Endothelial cell of umbilical vein (primary cell): Measurements from ENCODE around the gene DSG3. TPM values are rescaled to one million over a fixed set of nuclear protein-coding genes. Genes with fewer than 3 reads are reported as not detected.

Source experiments
- BruUV-seq: library from RNA; stranded (reverse); fragments of 400-500 nt; replicated peaks from 2 replicates; lab custom pipeline; 2021; lab: Mats Ljungman, UMichigan
- CTCF ChIA-PET: fragments of 300-600, 350-600 bp; sonication (Branson Sonifier 250); formaldehyde crosslinking; loops from one replicate; lab custom pipeline; 2021; ENCODE audit warnings: antibody characterized with exemption, inconsistent platforms; lab: Charles Lee
- POLR2A ChIA-PET: fragments of 300-600, 350-600 bp; sonication (Branson Sonifier 250); formaldehyde crosslinking; loops from one replicate; lab custom pipeline; 2021; ENCODE audit warnings: antibody characterized with exemption, inconsistent platforms; lab: Charles Lee
- DNase-seq: peaks from one replicate; pipeline ENCODE4 v3.0.0-alpha.2; 2011; ENCODE audit warnings: low read depth, low spot score
- FAIRE-seq: peaks from 2 replicates; lab custom pipeline; 2011; peaks lifted over from hg19 to GRCh38; lab: Jason Lieb, UNC
- H2AFZ ChIP-seq: 2 replicates; pipeline ENCODE4 v1.6.0; 2012; ENCODE audit warnings: low read depth, low read length, control low read depth, inconsistent platforms
- H3K27ac ChIP-seq: 2 replicates; pipeline ENCODE4 v1.5.1; 2011; ENCODE audit warnings: low read depth, mild to moderate bottlenecking, control low read depth, low read length, moderate library complexity; ENCODE audit not compliant: insufficient read depth
- H3K27me3 ChIP-seq, 2 experiments: 2 replicates each; pipeline versions ENCODE4 v1.6.0 to v1.6.1; 2011; ENCODE audit warnings: low read length in 2 of 2, mixed read lengths in 1 of 2; ENCODE audit not compliant: control insufficient read depth in 2 of 2, insufficient read depth in 2 of 2
- H3K36me3 ChIP-seq, 2 experiments: 2 replicates in 1 of 2; 3 replicates in 1 of 2; pipeline ENCODE4 v1.5.1; 2011; ENCODE audit warnings: low read length in 2 of 2, mild to moderate bottlenecking in 1 of 2, moderate library complexity in 1 of 2; ENCODE audit not compliant: control insufficient read depth in 2 of 2, insufficient read depth in 2 of 2; ENCODE audit errors: extremely low read depth in 1 of 2
- H3K4me1 ChIP-seq: 3 replicates; pipeline ENCODE4 v1.5.1; 2011; ENCODE audit warnings: mild to moderate bottlenecking, low read length; ENCODE audit not compliant: control insufficient read depth, insufficient read depth; ENCODE audit errors: extremely low read depth
- H3K4me2 ChIP-seq: 2 replicates; pipeline ENCODE4 v1.6.1; 2011; ENCODE audit warnings: low read length, control low read depth, mixed read lengths; ENCODE audit not compliant: insufficient read depth
- H3K4me3 ChIP-seq, 3 experiments: fragments of 200-600 bp in 1 of 3; sonication (generic), shearing (Covaris generic) in 1 of 3; replicated peaks in 1 of 3; 2 replicates each; pipeline ENCODE4 v1.5.1; 2011 to 2016; ENCODE audit warnings: control low read depth in 3 of 3, low read length in 3 of 3, mild to moderate bottlenecking in 2 of 3, inconsistent platforms in 1 of 3, low read depth in 1 of 3, moderate library complexity in 1 of 3; ENCODE audit not compliant: insufficient read depth in 1 of 3
- H3K79me2 ChIP-seq: 2 replicates; pipeline ENCODE4 v1.6.0; 2012; ENCODE audit warnings: low read length, inconsistent platforms; ENCODE audit not compliant: control insufficient read depth, insufficient read depth
- H3K9ac ChIP-seq: replicated peaks from 2 replicates; pipeline ENCODE3; 2011; ENCODE audit warnings: low read length, control low read depth; ENCODE audit not compliant: insufficient read depth; ENCODE audit errors: extremely low read depth
- H3K9me1 ChIP-seq: replicated peaks from 3 replicates; pipeline ENCODE4 v1.6.0; 2011; ENCODE audit warnings: mild to moderate bottlenecking, low read length; ENCODE audit not compliant: control insufficient read depth, insufficient read depth; ENCODE audit errors: extremely low read depth
- H3K9me3 ChIP-seq: replicated peaks from 2 replicates; pipeline ENCODE4 v1.5.1; 2012; ENCODE audit warnings: low read length, inconsistent platforms; ENCODE audit not compliant: control insufficient read depth, insufficient read depth
- H4K20me1 ChIP-seq: replicated peaks from 2 replicates; pipeline ENCODE3; 2011; ENCODE audit warnings: mild to moderate bottlenecking, low read length; ENCODE audit not compliant: control insufficient read depth, insufficient read depth; ENCODE audit errors: extremely low read depth
- CTCF ChIP-seq, 2 donors: IDR thresholded peaks; 1 replicate in 1 of 2; 2 replicates in 1 of 2; pipeline ENCODE4 v1.5.1; 2011; ENCODE audit warnings: low read length in 2 of 2, mild to moderate bottlenecking in 2 of 2, moderate library complexity in 2 of 2, control low read depth in 1 of 2, inconsistent platforms in 1 of 2, low read depth in 1 of 2; ENCODE audit not compliant: insufficient read depth in 1 of 2; ENCODE audit errors: extremely low read depth in 1 of 2
- EZH2 ChIP-seq: IDR thresholded peaks from 2 replicates; pipeline ENCODE4 v1.6.1; 2012; ENCODE audit warnings: borderline replicate concordance, low read depth, mild to moderate bottlenecking, moderate library complexity, low read length, inconsistent platforms; ENCODE audit not compliant: severe bottlenecking
- FOS ChIP-seq: IDR thresholded peaks from 2 replicates; pipeline ENCODE4 v1.6.1; 2011; ENCODE audit warnings: mild to moderate bottlenecking, low read length, moderate library complexity, borderline replicate concordance; ENCODE audit not compliant: insufficient read depth
- GATA2 ChIP-seq: IDR thresholded peaks from 2 replicates; pipeline ENCODE4 v1.7.0; 2011; ENCODE audit warnings: low read depth, mild to moderate bottlenecking, moderate library complexity, mixed read lengths, low read length; ENCODE audit not compliant: insufficient read length, insufficient read depth
- JUN ChIP-seq: IDR thresholded peaks from 2 replicates; pipeline ENCODE4 v1.6.1; 2011; ENCODE audit warnings: borderline replicate concordance, low read depth; ENCODE audit not compliant: insufficient read length, insufficient read depth
- MYC ChIP-seq: IDR thresholded peaks from one replicate; pipeline ENCODE4 v1.6.1; 2011; ENCODE audit warnings: mild to moderate bottlenecking, low read depth, low read length
- POLR2A ChIP-seq: IDR thresholded peaks from 2 replicates; pipeline ENCODE4 v1.6.1; 2012; ENCODE audit warnings: low read depth, mild to moderate bottlenecking, control low read depth, low read length
- POLR2AphosphoS5 ChIP-seq: IDR thresholded peaks from 2 replicates; pipeline ENCODE4 v1.6.1; 2012; ENCODE audit warnings: low read depth, mild to moderate bottlenecking, control low read depth, low read length, moderate library complexity; ENCODE audit not compliant: insufficient read depth
- dilution Hi-C: fragments of 300-500 bp; cut with MboI; formaldehyde crosslinking; loops from one replicate; pipeline ENCODE4 v1.15.0; 2019; ENCODE audit warnings: low sequenced_read_pairs; ENCODE audit not compliant: extremely low pct_ligation_motif_present
- intact Hi-C: fragments of 100-400 bp; cut with micrococcal nuclease; formaldehyde crosslinking; loops from one replicate; pipeline ENCODE4 v1.10.0; 2022
- polyA plus RNA-seq, 4 experiments: library from polyadenylated mRNA; depleted of rRNA in 3 of 4; stranded (reverse) in 3 of 4; unstranded in 1 of 4; fragments of >200 nt; gene quantifications; 2 replicates each; pipeline versions ENCODE4 v1.2.1 to v1.2.3, GENCODE V29; 2011 to 2012; ENCODE audit warnings: missing spikeins in 1 of 4
- total RNA-seq: library from RNA; stranded (reverse); gene quantifications from 2 replicates; pipeline ENCODE4 v1.2.3, GENCODE V29; 2021
- TF ChIP-seq, protein P1 (sequence below): IDR thresholded peaks from 2 replicates; pipeline ENCODE4 v1.6.1; 2011; ENCODE audit not compliant: insufficient read depth, insufficient read length

DSG3 gene
- total and polyA plus RNA-seq, 2 donors (not counting 3 experiments of a cell fraction or from before 2014, with no cell fraction given), result 0.07 TPM; not detected in 1

DNA sequence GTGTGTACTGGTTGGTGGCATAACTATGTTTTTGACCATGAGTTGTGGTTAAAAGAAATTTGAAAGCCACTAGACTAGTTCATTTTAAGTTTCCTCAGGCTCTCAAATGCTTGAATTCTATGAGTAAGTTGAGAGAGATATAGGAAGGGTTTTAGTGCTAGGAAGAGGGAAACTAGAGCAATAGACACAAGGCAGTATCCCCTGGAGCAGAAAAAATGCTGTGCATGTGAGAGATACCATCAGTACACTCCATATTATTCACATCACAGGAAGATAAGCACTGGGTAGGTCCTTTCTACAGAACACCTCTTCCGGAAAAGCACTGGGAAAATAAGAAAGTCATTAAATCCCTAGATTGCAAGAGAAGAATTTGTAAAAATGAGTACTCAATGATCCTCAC lies 19.3 kb upstream of the DSG3 start:
- no TSS peak for BruUV-seq
- no peaks in the 10 kb centered on the region for H3K9me3 ChIP-seq
- dilution Hi-C loops (no loop called here), intact Hi-C loops (no loop called here)
- H3K4me1 ChIP-seq, result no peaks in the 10 kb centered on the region
- H3K27me3 ChIP-seq, result no peaks in the 10 kb centered on the region
- no peaks in the 10 kb centered on the region for H3K9me1 ChIP-seq
- H4K20me1 ChIP-seq, result peaks cover 2% of the 10 kb centered on the region
- no peak overlapping the region for H3K4me3 ChIP-seq
- DNase-seq (no peak), FAIRE-seq (no peak)
- TF ChIP-seq, protein P1, sequence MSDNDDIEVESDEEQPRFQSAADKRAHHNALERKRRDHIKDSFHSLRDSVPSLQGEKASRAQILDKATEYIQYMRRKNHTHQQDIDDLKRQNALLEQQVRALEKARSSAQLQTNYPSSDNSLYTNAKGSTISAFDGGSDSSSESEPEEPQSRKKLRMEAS, result no peak
- no peak for TF ChIP-seq GATA2
- no peak for TF ChIP-seq POLR2AphosphoS5
- TF ChIP-seq POLR2A, result no peak
- TF ChIP-seq MYC, result no peak
- TF ChIP-seq CTCF (IDR thresholded peaks at IDR 0.05; ENCODE audit: extremely low read depth in 1 of 2, insufficient read depth in 1 of 2, low read depth in 1 of 2, low read length in 2 of 2), result no peak
- no peak for TF ChIP-seq FOS
- no peak for TF ChIP-seq EZH2
- no peak for TF ChIP-seq JUN
- H2AFZ ChIP-seq, result no peak overlapping the region
- H3K9ac ChIP-seq, result no peak overlapping the region
- H3K4me2 ChIP-seq, result no peak overlapping the region
- no peaks in the 10 kb centered on the region for H3K79me2 ChIP-seq
- H3K36me3 ChIP-seq, result no peaks in the 10 kb centered on the region
- ChIA-PET POLR2A (no interaction called here), CTCF (no interaction called here)
- no peak overlapping the region for H3K27ac ChIP-seq
